Measurements from ENCODE around the gene RPL28. TPM values are rescaled to one million over a fixed set of nuclear protein-coding genes. Genes with fewer than 3 reads are reported as not detected.
"Not testable (repeated sequence)": the region's sequence is repeated elsewhere in the genome, so short reads cannot be mapped to it uniquely, and the experiment has no call there.

Gene RPL28
- total RNA-seq, 2 donors from 2014 or later = 3,217 to 3,413 TPM

DNA sequence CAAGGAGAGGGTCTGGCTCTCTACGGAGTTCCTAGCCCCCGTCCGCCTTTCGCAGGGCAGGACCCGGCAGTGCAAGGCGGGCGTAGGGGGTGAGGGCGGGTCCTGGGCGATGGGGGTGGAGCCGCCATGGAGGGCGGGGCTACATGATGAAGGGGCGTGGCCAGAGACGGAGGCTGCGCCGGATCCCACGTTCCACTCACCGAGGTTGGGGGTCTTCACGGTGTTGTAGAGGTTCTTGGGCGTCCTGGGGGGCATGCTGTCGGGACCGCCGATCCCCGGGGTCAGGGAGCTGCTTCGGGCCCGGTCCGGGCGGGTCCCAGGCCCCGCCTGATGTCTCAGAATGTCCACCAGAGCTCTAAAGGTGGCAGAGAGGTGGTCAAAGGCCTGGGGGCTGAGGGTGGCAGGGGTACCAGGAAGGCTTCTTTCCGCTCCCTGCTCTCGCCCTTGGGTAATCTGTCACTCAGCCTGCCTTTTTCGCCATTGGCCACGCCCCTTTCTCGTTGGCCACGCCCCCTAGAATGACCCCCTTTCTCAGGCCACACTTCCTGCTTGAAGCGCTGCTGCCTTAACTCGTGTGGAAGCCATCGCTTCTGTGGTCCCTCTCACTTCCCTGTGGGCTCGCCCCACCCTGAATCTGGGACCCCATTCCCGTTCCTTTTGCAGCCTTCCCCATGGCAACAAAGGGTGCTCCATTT is 54.8 kb downstream of the RPL28 start:
- peak; percentile 36 to 52 for DNase-seq

GRCh38 chr19:55441319-55441691 is 55.6 kb downstream of the RPL28 start:
- no peak overlapping the region for H3K27ac Mint-ChIP-seq
- peaks cover 5 to 6% of the 10 kb centered on the region in 2 donors for H3K36me3 Mint-ChIP-seq (ENCODE audit: insufficient read depth in 2 of 2)

More for the DNA sequence above, 54.8 kb downstream of the RPL28 start:
- Mint-ChIP-seq H3K27me3 (ENCODE audit: low read depth) (peaks cover 66% of the 10 kb centered on the region), H3K4me3 (peak overlapping the region; percentile 34 to 78), H3K36me3 (ENCODE audit: insufficient read depth in 2 of 2) (peaks cover 5 to 6% of the 10 kb centered on the region in 2 donors), H3K27ac (no peak overlapping the region), H3K4me1 (ENCODE audit: low read depth) (peaks cover 25% of the 10 kb centered on the region), H3K9me3 (peaks cover 0 to 2% of the 10 kb centered on the region in 2 donors)
- peak; percentile 32 to 61 for ATAC-seq (replicated peaks in 1 of 2)

GRCh38 chr19:55441692-55442321 is 56.1 kb downstream of the RPL28 start:
- H3K9me3 Mint-ChIP-seq = peaks cover 0 to 2% of the 10 kb centered on the region in 2 donors
- DNase-seq = peak; percentile 31 to 39
- no peak overlapping the region for H3K27ac Mint-ChIP-seq
- peaks cover 71% of the 10 kb centered on the region for H3K27me3 Mint-ChIP-seq (ENCODE audit: low read depth)
- ATAC-seq (replicated peaks in 1 of 2) = peak; percentile 33 to 36
- peaks cover 5 to 6% of the 10 kb centered on the region in 2 donors for H3K36me3 Mint-ChIP-seq (ENCODE audit: insufficient read depth in 2 of 2)
- peak overlapping the region; percentile 34 to 78 for H3K4me3 Mint-ChIP-seq
- H3K4me1 Mint-ChIP-seq (ENCODE audit: low read depth) = peaks cover 25% of the 10 kb centered on the region

More at GRCh38 chr19:55441319-55441691, 55.6 kb downstream of the RPL28 start:
- ATAC-seq (replicated peaks in 1 of 2) (peak in 1 of 2 donors; percentile 19), DNase-seq (no peak)
- Mint-ChIP-seq H3K9me3 (peaks cover 0 to 2% of the 10 kb centered on the region in 2 donors), H3K4me3 (peak overlapping the region; percentile 34 to 78), H3K4me1 (ENCODE audit: low read depth) (peaks cover 25% of the 10 kb centered on the region), H3K27me3 (ENCODE audit: low read depth) (peaks cover 72% of the 10 kb centered on the region)

DNA sequence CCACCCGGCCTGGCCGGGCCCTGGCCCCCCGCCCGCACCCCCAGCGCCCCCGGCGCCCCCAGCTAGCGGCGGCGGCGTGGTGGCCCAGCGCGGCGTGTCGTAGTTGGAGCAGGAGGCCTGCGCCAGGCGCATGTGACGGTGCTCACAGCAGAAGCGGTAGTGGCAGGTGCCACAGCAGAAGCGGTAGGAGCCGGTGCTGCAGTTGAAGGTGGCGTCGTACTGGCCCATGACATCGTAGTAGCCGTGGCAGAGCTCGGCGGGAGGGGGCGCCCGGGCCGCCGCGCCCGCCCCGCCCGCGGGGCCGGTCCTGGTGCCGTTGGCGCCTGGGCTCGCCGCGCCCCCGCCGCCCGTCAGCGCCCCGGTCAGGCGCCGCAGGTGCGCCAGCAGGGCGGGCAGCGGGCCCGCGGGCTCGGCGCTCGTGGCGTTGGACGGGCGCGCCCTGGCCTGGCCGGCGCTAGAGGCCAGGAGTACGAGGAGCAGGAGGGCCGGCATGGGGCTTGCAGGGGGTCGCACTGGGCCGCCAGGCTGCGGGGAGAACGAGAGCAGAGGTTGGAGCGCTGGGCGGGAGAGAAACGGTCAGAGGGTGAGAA is 56.7 kb downstream of the RPL28 start:
- Mint-ChIP-seq H3K9me3 (peaks cover 0 to 2% of the 10 kb centered on the region in 2 donors), H3K36me3 (ENCODE audit: insufficient read depth in 2 of 2) (peaks cover 5 to 6% of the 10 kb centered on the region in 2 donors), H3K27ac (no peak overlapping the region), H3K27me3 (ENCODE audit: low read depth) (peaks cover 65% of the 10 kb centered on the region), H3K4me1 (ENCODE audit: low read depth) (peaks cover 25% of the 10 kb centered on the region), H3K4me3 (peak overlapping the region in 1 of 2 donors; percentile 44)
- ATAC-seq (replicated peaks in 1 of 2) (peak; percentile 39 to 47), DNase-seq (peak in 1 of 2 donors; percentile 34)

DNA sequence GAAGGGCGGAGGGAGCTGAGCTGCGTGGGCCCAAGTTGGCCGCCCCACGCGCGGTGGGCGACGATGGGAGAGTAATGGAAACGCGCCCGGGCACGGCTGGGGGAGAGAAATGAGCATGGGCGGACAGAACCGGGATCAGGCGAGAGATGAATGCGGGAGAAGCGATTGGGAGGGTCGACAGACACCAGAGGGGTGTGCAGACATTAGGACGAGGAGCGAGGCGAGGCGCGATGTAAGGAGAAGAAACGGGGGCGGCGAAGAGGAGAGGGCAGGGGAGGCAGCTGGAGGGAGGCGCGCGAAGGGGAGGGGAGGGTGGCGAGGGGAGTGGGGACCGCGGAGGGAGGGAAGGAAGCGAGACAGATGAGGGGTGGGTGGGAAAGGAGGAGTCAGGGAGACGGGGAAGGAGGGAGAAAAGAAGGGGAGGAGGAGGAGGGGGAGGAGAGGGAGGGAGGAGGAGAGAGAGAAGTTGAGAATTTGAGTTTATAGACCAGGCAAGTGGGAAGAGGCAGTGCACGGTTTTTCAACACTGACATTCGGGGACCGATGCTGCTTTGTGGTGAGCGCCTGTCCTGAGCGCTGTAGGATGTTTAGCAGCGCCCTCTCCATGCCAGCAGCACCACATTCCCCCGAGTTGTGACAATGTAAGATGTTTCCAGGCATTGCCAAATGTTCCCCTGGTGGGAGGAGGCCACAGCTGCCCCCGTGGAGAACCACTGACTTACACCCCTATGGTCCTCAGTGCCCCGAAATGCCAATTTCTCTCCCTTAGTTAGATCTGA is 57.5 kb downstream of the RPL28 start, which contains the start of gene SHISA7:
SHISA7 (minus strand) TSS at position 256 of the 779 bp plus-strand sequence. CDS start 437 bp downstream, outside the sequence.
- H3K4me3 Mint-ChIP-seq = peak within 1 kb of the TSS; percentile 44 to 53
- peaks cover 5 to 6% of the 10 kb centered on the region in 2 donors for H3K36me3 Mint-ChIP-seq (ENCODE audit: insufficient read depth in 2 of 2)
- no peak for ATAC-seq (replicated peaks in 1 of 2)

DNA sequence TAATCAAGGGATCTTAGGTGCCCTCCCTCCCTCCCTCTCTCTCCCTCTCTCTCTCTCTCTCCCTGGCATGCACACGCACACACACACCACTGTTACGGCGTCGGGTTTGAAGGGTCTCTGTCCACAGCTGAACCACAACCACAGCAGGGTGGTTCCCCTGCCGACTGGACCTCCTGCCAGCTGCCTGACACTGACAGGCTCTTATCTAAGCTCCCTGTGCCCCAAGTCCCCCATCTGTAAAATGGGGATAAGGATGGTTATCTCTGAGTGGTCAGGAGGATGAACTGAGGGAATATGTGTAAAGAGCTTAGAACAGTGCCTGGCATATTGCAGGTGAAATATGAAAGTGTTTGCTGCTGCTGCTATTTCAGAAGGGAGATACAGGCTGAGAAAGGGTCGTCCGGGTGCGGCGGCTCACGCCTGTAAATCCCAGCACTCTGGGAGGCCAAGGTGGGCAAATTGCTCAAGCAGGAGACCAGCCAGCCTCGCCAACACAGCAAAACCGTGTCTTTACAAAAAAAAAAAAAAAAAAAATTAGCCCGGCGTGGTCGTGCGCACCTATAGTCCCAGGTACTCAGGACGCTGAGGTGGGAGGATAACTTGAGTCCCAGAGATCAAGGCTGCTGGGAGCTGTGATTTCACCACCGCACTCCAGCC is 58.2 kb downstream of the RPL28 start:
- H3K9me3 Mint-ChIP-seq = peaks cover 0 to 2% of the 10 kb centered on the region in 2 donors
- peaks cover 58% of the 10 kb centered on the region for H3K27me3 Mint-ChIP-seq (ENCODE audit: low read depth)
- H3K4me1 Mint-ChIP-seq (ENCODE audit: low read depth) = peaks cover 25% of the 10 kb centered on the region
- peaks cover 5 to 6% of the 10 kb centered on the region in 2 donors for H3K36me3 Mint-ChIP-seq (ENCODE audit: insufficient read depth in 2 of 2)
- H3K27ac Mint-ChIP-seq = no peak overlapping the region
- DNase-seq (no peak), ATAC-seq (replicated peaks in 1 of 2) (no peak)
- H3K4me3 Mint-ChIP-seq = no peak overlapping the region

More for the DNA sequence above, 57.5 kb downstream of the RPL28 start, which contains the start of gene SHISA7:
- Mint-ChIP-seq H3K27ac (no peak within 1 kb of the TSS), H3K4me1 (ENCODE audit: low read depth) (peaks cover 25% of the 10 kb centered on the region), H3K9me3 (peaks cover 0 to 2% of the 10 kb centered on the region in 2 donors), H3K27me3 (ENCODE audit: low read depth) (peaks cover 62% of the 10 kb centered on the region)
- DNase-seq = no peak

GRCh38 chr19:55444646-55445045 is 58.9 kb downstream of the RPL28 start:
- no peak overlapping the region for H3K4me3 Mint-ChIP-seq
- DNase-seq (no peak), ATAC-seq (replicated peaks in 1 of 2) (no peak)
- peaks cover 25% of the 10 kb centered on the region for H3K4me1 Mint-ChIP-seq (ENCODE audit: low read depth)
- no peak overlapping the region for H3K27ac Mint-ChIP-seq
- peaks cover 0 to 2% of the 10 kb centered on the region in 2 donors for H3K9me3 Mint-ChIP-seq
- peaks cover 5 to 6% of the 10 kb centered on the region in 2 donors for H3K36me3 Mint-ChIP-seq (ENCODE audit: insufficient read depth in 2 of 2)
- peaks cover 51% of the 10 kb centered on the region for H3K27me3 Mint-ChIP-seq (ENCODE audit: low read depth)

DNA sequence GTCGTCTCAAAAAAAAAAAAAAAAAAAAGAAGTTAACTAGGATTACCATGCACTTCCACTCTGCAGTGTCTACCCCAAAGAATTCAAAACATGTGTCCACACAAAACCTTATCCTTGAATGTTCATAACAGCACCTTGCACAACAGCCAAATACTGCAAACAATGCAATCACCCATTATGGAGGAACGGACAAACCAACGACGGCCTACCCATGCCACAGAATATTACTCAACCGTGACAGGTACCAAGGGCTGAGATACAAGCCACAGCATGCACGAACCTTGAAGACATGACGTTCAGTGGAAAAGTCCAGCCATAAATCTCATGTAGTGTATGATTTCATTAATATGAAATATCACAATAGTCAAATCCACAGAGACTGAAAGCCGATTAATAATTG is 60.3 kb downstream of the RPL28 start:
- DNase-seq = no peak
- Mint-ChIP-seq H3K4me1 (ENCODE audit: low read depth) (peaks cover 21% of the 10 kb centered on the region), H3K27ac (no peak overlapping the region), H3K27me3 (ENCODE audit: low read depth) (peaks cover 40% of the 10 kb centered on the region), H3K9me3 (no peaks in the 10 kb centered on the region), H3K36me3 (ENCODE audit: insufficient read depth in 2 of 2) (peaks cover 3 to 5% of the 10 kb centered on the region in 2 donors), H3K4me3 (no peak overlapping the region)
- ATAC-seq (replicated peaks in 1 of 2) = no peak

DNA sequence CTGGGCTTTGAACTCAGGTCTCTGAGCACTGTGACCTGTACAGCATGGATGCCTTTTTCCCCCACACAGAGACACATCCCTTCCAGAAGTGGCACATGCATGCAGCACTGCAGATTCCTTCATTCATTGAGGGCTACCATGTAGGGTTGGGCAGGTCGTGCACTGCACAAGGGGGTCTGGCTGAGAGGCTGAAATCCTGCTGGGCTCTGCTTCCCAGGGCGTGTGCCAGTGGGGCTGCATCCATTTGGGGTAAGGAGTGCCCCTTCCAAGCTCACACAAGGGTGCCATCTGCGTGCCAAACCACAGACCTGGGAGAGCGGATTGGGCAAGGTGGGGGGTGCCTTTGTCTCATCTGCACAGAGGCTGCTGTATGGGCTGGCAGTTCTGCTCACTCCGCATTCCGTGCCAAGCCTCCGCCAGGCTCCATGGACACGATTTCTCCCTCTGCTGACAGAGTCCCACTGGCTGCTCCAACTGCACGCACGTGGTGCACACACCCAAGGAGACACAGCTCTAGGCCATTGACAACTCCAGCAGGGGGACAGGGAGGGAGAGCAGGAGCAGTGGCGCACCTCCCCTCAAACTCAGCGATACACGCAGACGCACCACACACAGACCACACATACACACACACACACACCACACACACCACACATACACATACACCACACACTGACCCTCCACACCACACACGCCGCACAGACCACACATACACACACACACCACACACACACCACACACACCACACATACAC is 61.9 kb downstream of the RPL28 start:
- Mint-ChIP-seq H3K27ac (no peak overlapping the region), H3K9me3 (no peaks in the 10 kb centered on the region), H3K36me3 (ENCODE audit: insufficient read depth in 2 of 2) (peaks cover 0 to 2% of the 10 kb centered on the region in 2 donors), H3K4me1 (ENCODE audit: low read depth) (peaks cover 17% of the 10 kb centered on the region), H3K27me3 (ENCODE audit: low read depth) (peaks cover 39% of the 10 kb centered on the region), H3K4me3 (no peak overlapping the region)
- DNase-seq = no peak
- peak; percentile 15 to 31 for ATAC-seq (replicated peaks in 1 of 2)

DNA sequence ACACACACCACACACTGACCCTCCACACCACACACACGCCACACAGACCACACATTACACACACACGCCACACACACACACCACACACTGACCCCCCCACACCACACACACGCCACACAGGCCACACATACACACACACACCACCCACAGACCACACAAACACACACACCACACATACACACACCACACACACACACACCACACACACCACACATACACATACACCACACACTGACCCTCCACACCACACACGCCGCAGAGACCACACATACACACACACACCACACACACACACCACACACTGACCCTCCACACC is 62.4 kb downstream of the RPL28 start:
- not testable (repeated sequence) for ATAC-seq (replicated peaks in 1 of 2); H3K27ac Mint-ChIP-seq; H3K9me3 Mint-ChIP-seq; DNase-seq; H3K36me3 Mint-ChIP-seq (ENCODE audit: insufficient read depth in 2 of 2); H3K4me3 Mint-ChIP-seq
- Mint-ChIP-seq H3K27me3 (ENCODE audit: low read depth) (peaks cover 36% of the 10 kb centered on the region), H3K4me1 (ENCODE audit: low read depth) (peaks cover 13% of the 10 kb centered on the region)

GRCh38 chr19:55449469-55449868 is 63.7 kb downstream of the RPL28 start:
- DNase-seq (no peak), ATAC-seq (replicated peaks in 1 of 2) (no peak)
- Mint-ChIP-seq H3K36me3 (ENCODE audit: insufficient read depth in 2 of 2) (peaks cover 2 to 7% of the 10 kb centered on the region in 2 donors), H3K4me1 (ENCODE audit: low read depth) (peaks cover 5% of the 10 kb centered on the region), H3K9me3 (no peaks in the 10 kb centered on the region), H3K27ac (no peak overlapping the region), H3K27me3 (ENCODE audit: low read depth) (peaks cover 34% of the 10 kb centered on the region), H3K4me3 (no peak overlapping the region)

Data from activated T-cell treated with anti-CD3 and anti-CD28 coated beads, Interleukin-2, amount 50 U/mL, for 72 hours (primary cell).